HCT116 (cell line): ENCODE data around the gene BBS7. TPM values are rescaled to one million over a fixed set of nuclear protein-coding genes. Genes with fewer than 3 reads are reported as not detected.

Experiments
- ATAC-seq: fragments of 200-7000 bp; cut with Tn5 transposase; 2 replicates; pipeline ENCODE4 v1.9.1; 2020; ENCODE audit warnings: mild to moderate bottlenecking, moderate library complexity
- BruUV-seq: library from RNA; stranded (reverse); fragments of 400-500 nt; replicated peaks from 2 replicates; lab custom pipeline; 2021; lab: Mats Ljungman, UMichigan
- CTCF ChIA-PET: fragments of 300-600 bp; sonication (Branson Sonifier 250); formaldehyde crosslinking; loops from one replicate; lab custom pipeline; 2021; ENCODE audit warnings: antibody characterized with exemption; lab: Charles Lee
- POLR2A ChIA-PET: fragments of 300-600, 350-600 bp; sonication (Branson Sonifier 250); formaldehyde crosslinking; loops from one replicate; lab custom pipeline; 2021; ENCODE audit warnings: antibody characterized with exemption; lab: Charles Lee
- RAD21 ChIA-PET, 2 experiments: fragments of 300-600 bp; sonication (Branson Sonifier 250); formaldehyde crosslinking; loops; one replicate each; lab custom pipeline; 2023; ENCODE audit warnings: low total read pairs in 2 of 2; ENCODE audit not compliant: uncharacterized antibody in 2 of 2, unreplicated experiment in 2 of 2, low non-redundant PET in 1 of 2; lab: Charles Lee
- DNase-seq: peaks from one replicate; pipeline ENCODE4 v3.0.0-alpha.2; 2010; ENCODE audit warnings: low read depth, low spot score
- H2AFZ ChIP-seq: fragments of 200-600 bp; shearing (Covaris generic), sonication (generic); 2 replicates; pipeline ENCODE4 v1.6.1; 2017; ENCODE audit warnings: low read depth, mixed run types, mixed read lengths, antibody characterized with exemption, low read length; ENCODE audit not compliant: poor library complexity, severe bottlenecking
- H3K27ac ChIP-seq: 2 replicates; pipeline ENCODE4 v1.5.1; 2012; ENCODE audit warnings: low read depth, low read length
- H3K27me3 ChIP-seq: fragments of 200-600 bp; sonication (generic); 2 replicates; pipeline ENCODE4 v1.6.1; 2016; ENCODE audit warnings: mixed run types, low read length, mixed read lengths; ENCODE audit not compliant: insufficient read depth
- H3K36me3 ChIP-seq, 2 experiments: fragments of 200-500 bp in 1 of 2; fragments of 200-600 bp in 1 of 2; sonication (Bioruptor generic) in 1 of 2; sonication (generic) in 1 of 2; 2 replicates each; pipeline versions ENCODE4 v1.5.1 to v1.6.1; 2014 to 2016; ENCODE audit warnings: low read length in 2 of 2, inconsistent platforms in 1 of 2, mixed read lengths in 1 of 2, mixed run types in 1 of 2; ENCODE audit not compliant: insufficient read depth in 2 of 2, control insufficient read depth in 1 of 2
- H3K4me1 ChIP-seq, 2 experiments: fragments of 200-600 bp in 1 of 2; sonication (generic) in 1 of 2; 2 replicates each; pipeline versions ENCODE4 v1.5.1 to v1.6.1; 2012 to 2017; ENCODE audit warnings: low read length in 2 of 2, inconsistent platforms in 1 of 2, mild to moderate bottlenecking in 1 of 2, mixed read lengths in 1 of 2, mixed run types in 1 of 2, moderate library complexity in 1 of 2; ENCODE audit not compliant: insufficient read depth in 2 of 2, control insufficient read depth in 1 of 2
- H3K4me2 ChIP-seq: fragments of 200-600 bp; sonication (generic); 2 replicates; pipeline ENCODE4 v1.6.1; 2017; ENCODE audit warnings: mixed run types, low read length, mixed read lengths
- H3K4me3 ChIP-seq, 2 experiments: fragments of 200-600 bp in 1 of 2; sonication (generic) in 1 of 2; replicated peaks in 1 of 2; 2 replicates each; pipeline ENCODE4 v1.5.1; 2011 to 2016; ENCODE audit warnings: low read length in 2 of 2, control low read depth in 1 of 2, low read depth in 1 of 2, mild to moderate bottlenecking in 1 of 2, mixed read lengths in 1 of 2, mixed run types in 1 of 2
- H3K79me2 ChIP-seq: fragments of 200-600 bp; sonication (generic); 2 replicates; pipeline ENCODE4 v1.6.1; 2017; ENCODE audit warnings: mild to moderate bottlenecking, mixed run types, low read length, moderate library complexity, mixed read lengths; ENCODE audit not compliant: insufficient read depth
- H3K9ac ChIP-seq: fragments of 200-600 bp; sonication (generic); 2 replicates; pipeline ENCODE4 v1.6.1; 2016; ENCODE audit warnings: low read length, mixed read lengths
- H3K9me2 ChIP-seq: fragments of 200-600 bp; sonication (generic), shearing (Covaris generic); 2 replicates; pipeline ENCODE4 v1.6.1; 2017; ENCODE audit warnings: mixed run types, mild to moderate bottlenecking, moderate library complexity; ENCODE audit not compliant: insufficient read depth
- H3K9me3 ChIP-seq, 2 experiments: fragments of 200-500 bp in 1 of 2; fragments of 200-600 bp in 1 of 2; sonication (Bioruptor generic) in 1 of 2; sonication (generic) in 1 of 2; 2 replicates each; pipeline ENCODE4 v1.6.1; 2014 to 2017; ENCODE audit warnings: low read length in 2 of 2, mixed read lengths in 2 of 2, inconsistent platforms in 1 of 2, low read depth in 1 of 2, mild to moderate bottlenecking in 1 of 2, mixed run types in 1 of 2, moderate library complexity in 1 of 2; ENCODE audit not compliant: control insufficient read depth in 1 of 2, insufficient read depth in 1 of 2
- H4K20me1 ChIP-seq: fragments of 200-600 bp; sonication (generic), shearing (Covaris generic); 2 replicates; pipeline ENCODE4 v1.6.1; 2017; ENCODE audit warnings: mixed run types, mild to moderate bottlenecking, moderate library complexity; ENCODE audit not compliant: insufficient read depth
- CEBPB ChIP-seq: IDR thresholded peaks from 2 replicates; pipeline ENCODE4 v1.6.1; 2012; ENCODE audit warnings: low read depth
- EGR1 ChIP-seq: IDR thresholded peaks from 2 replicates; pipeline ENCODE4 v1.6.1; 2012; ENCODE audit warnings: low read depth
- ELF1 ChIP-seq: IDR thresholded peaks from 2 replicates; pipeline ENCODE4 v1.6.1; 2012; ENCODE audit warnings: low read depth, borderline replicate concordance
- JUND ChIP-seq: IDR thresholded peaks from 2 replicates; pipeline ENCODE4 v1.6.1; 2012
- POLR2A ChIP-seq: IDR thresholded peaks from 2 replicates; pipeline ENCODE4 v1.7.0; 2011; ENCODE audit warnings: borderline replicate concordance; ENCODE audit not compliant: insufficient read depth, insufficient read length; ENCODE audit errors: extremely low read depth
- POLR2AphosphoS5 ChIP-seq: IDR thresholded peaks from 2 replicates; pipeline ENCODE4 v1.6.1; 2011; ENCODE audit warnings: mild to moderate bottlenecking, low read depth, low read length, moderate library complexity
- SRF ChIP-seq: IDR thresholded peaks from 2 replicates; pipeline ENCODE4 v1.6.1; 2012; ENCODE audit warnings: low read depth
- TCF7L2 ChIP-seq: IDR thresholded peaks from 2 replicates; pipeline ENCODE4 v1.7.0; 2011; ENCODE audit warnings: borderline replicate concordance, inconsistent platforms; ENCODE audit not compliant: insufficient read depth, insufficient read length; ENCODE audit errors: extremely low read depth
- YY1 ChIP-seq: IDR thresholded peaks from 2 replicates; pipeline ENCODE4 v1.6.1; 2011; ENCODE audit warnings: low read length, low read depth, moderate library complexity, mild to moderate bottlenecking; ENCODE audit not compliant: insufficient replicate concordance; ENCODE audit errors: extremely low read depth
- intact Hi-C: fragments of 100-400 bp; cut with micrococcal nuclease; formaldehyde crosslinking; loops from 2 replicates; pipeline ENCODE4 v1.10.0; 2022
- total RNA-seq: library from RNA; stranded (reverse); gene quantifications from one replicate; pipeline ENCODE4 v1.2.1, GENCODE V29; 2021; ENCODE audit not compliant: unreplicated experiment
- TF ChIP-seq, protein P1 (sequence below): IDR thresholded peaks from 2 replicates; pipeline ENCODE4 v1.6.1; 2012; ENCODE audit warnings: low read depth
- TF ChIP-seq, protein P2 (sequence below), 3 experiments: fragments of 200-600 bp in 1 of 3; sonication (generic) in 1 of 3; IDR thresholded peaks in 2 of 3; conservative IDR thresholded peaks in 1 of 3; 2 replicates each; pipeline ENCODE4 v1.5.1; 2012 to 2017; ENCODE audit warnings: low read depth in 2 of 3, low read length in 2 of 3, antibody characterized with exemption in 1 of 3, borderline replicate concordance in 1 of 3, control low read depth in 1 of 3, mild to moderate bottlenecking in 1 of 3, mixed read lengths in 1 of 3, mixed run types in 1 of 3, moderate library complexity in 1 of 3; ENCODE audit not compliant: insufficient read depth in 1 of 3
- TF ChIP-seq, protein P3 (sequence below): IDR thresholded peaks from 2 replicates; pipeline ENCODE4 v1.6.1; 2012

The BBS7 gene
- total RNA-seq, 1 experiment from 2014 or later: 22.9 TPM

DNA sequence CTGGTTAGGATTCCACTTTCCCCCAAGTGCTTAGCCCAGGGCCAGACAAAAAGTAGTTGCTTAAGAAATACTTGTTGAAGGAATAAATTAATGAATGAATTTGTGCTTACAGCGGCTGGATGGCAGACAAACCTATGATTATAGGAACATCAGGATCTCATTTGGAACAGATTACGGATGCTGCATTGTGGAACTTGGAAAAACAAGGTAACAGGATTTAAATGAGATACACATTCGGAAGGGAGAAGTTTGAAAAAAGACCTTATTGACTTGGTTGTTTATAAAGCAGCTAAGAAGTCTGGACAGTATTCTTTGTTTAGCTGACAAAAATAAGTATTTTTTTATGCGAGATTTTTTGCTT, 68.6 kb downstream of the BBS7 start:
- ChIA-PET POLR2A (interaction anchor here (1.0 kb wide), 1 partner anchor 16 kb away, joined by 6 read pairs; no protein-coding TSS in a partner anchor), RAD21 (no interaction called here), CTCF (interaction anchor here (1.0 kb wide), 1 partner anchor 431 kb away, joined by 3 read pairs; no protein-coding TSS in a partner anchor)
- intact Hi-C loops: no loop called here
- ATAC-seq (no peak), DNase-seq (no peak)
- peak overlapping the region; percentile 14 for H2AFZ ChIP-seq
- no peaks in the 10 kb centered on the region for H3K9me3 ChIP-seq
- TSS peak; percentile 61 for BruUV-seq
- H3K4me1 ChIP-seq: peaks cover 3 to 11% of the 10 kb centered on the region in 2 experiments; a peak in 3 of 4 replicates
- peak overlapping the region; percentile 95 to 96 for H3K4me3 ChIP-seq
- no peaks in the 10 kb centered on the region for H4K20me1 ChIP-seq
- no peaks in the 10 kb centered on the region for H3K27me3 ChIP-seq
- TF ChIP-seq, protein P1, sequence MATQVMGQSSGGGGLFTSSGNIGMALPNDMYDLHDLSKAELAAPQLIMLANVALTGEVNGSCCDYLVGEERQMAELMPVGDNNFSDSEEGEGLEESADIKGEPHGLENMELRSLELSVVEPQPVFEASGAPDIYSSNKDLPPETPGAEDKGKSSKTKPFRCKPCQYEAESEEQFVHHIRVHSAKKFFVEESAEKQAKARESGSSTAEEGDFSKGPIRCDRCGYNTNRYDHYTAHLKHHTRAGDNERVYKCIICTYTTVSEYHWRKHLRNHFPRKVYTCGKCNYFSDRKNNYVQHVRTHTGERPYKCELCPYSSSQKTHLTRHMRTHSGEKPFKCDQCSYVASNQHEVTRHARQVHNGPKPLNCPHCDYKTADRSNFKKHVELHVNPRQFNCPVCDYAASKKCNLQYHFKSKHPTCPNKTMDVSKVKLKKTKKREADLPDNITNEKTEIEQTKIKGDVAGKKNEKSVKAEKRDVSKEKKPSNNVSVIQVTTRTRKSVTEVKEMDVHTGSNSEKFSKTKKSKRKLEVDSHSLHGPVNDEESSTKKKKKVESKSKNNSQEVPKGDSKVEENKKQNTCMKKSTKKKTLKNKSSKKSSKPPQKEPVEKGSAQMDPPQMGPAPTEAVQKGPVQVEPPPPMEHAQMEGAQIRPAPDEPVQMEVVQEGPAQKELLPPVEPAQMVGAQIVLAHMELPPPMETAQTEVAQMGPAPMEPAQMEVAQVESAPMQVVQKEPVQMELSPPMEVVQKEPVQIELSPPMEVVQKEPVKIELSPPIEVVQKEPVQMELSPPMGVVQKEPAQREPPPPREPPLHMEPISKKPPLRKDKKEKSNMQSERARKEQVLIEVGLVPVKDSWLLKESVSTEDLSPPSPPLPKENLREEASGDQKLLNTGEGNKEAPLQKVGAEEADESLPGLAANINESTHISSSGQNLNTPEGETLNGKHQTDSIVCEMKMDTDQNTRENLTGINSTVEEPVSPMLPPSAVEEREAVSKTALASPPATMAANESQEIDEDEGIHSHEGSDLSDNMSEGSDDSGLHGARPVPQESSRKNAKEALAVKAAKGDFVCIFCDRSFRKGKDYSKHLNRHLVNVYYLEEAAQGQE: no peak
- TF ChIP-seq EGR1 (no peak), ELF1 (no peak), POLR2AphosphoS5 (no peak), TCF7L2 (no peak), SRF (no peak), POLR2A (no peak), JUND (no peak), CEBPB (no peak), YY1 (no peak)
- TF ChIP-seq, protein P2, sequence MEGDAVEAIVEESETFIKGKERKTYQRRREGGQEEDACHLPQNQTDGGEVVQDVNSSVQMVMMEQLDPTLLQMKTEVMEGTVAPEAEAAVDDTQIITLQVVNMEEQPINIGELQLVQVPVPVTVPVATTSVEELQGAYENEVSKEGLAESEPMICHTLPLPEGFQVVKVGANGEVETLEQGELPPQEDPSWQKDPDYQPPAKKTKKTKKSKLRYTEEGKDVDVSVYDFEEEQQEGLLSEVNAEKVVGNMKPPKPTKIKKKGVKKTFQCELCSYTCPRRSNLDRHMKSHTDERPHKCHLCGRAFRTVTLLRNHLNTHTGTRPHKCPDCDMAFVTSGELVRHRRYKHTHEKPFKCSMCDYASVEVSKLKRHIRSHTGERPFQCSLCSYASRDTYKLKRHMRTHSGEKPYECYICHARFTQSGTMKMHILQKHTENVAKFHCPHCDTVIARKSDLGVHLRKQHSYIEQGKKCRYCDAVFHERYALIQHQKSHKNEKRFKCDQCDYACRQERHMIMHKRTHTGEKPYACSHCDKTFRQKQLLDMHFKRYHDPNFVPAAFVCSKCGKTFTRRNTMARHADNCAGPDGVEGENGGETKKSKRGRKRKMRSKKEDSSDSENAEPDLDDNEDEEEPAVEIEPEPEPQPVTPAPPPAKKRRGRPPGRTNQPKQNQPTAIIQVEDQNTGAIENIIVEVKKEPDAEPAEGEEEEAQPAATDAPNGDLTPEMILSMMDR (IDR thresholded peaks at IDR 0.05 in 2 of 3, conservative IDR thresholded peaks at IDR 0.05 in 1 of 3; ENCODE audit: borderline replicate concordance in 1 of 3, insufficient read depth in 1 of 3, low read depth in 2 of 3, low read length in 2 of 3): no peak
- TF ChIP-seq, protein P3, sequence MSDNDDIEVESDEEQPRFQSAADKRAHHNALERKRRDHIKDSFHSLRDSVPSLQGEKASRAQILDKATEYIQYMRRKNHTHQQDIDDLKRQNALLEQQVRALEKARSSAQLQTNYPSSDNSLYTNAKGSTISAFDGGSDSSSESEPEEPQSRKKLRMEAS: no peak
- H3K4me2 ChIP-seq: peak overlapping the region; percentile 96
- H3K27ac ChIP-seq: peak overlapping the region; percentile 58
- H3K79me2 ChIP-seq: peaks cover 51% of the 10 kb centered on the region
- peak overlapping the region; percentile 92 for H3K9ac ChIP-seq
- H3K9me2 ChIP-seq: no peaks in the 10 kb centered on the region
- peaks cover 18 to 27% of the 10 kb centered on the region in 2 experiments for H3K36me3 ChIP-seq
